ENCODE results near the gene LRIT3. TPM values are rescaled to one million over a fixed set of nuclear protein-coding genes. Genes with fewer than 3 reads are reported as not detected.

LRIT3 gene
- total and polyA plus RNA-seq, 2 of the 8 experiments (the other 6 are each of a cell fraction or from before 2014, with no cell fraction given), result 0.11 TPM; not detected in 1

DNA sequence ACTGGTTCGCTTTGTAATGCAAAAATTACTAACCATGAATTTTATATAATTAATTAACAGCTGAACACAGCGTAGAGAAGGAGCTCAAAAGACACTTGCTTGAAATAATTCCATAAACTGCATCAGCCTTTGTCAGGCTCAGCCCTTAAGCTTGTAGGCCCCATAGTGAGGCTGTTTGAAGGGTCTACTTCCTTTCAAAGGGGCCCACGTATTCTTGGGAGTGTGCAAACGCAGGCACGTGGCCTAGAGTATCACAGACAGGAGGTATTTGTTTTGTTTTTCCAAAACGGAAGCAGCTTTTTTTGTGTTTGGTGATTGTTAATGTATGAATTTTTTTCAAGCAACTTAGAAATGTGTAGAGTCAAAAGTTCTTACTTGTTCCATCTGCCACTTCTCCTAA, 39.2 kb downstream of the LRIT3 start:
- POLR2A ChIA-PET (ENCODE audit: partially characterized antibody), result no interaction called here
- WGBS, 2 experiments (ENCODE audit: extremely low coverage in 1 of 2, insufficient coverage in 1 of 2, insufficient read length in 1 of 2, insufficient replicate concordance in 2 of 2, low coverage in 1 of 2, low lambda C conversion rate in 2 of 2, missing lambda C conversion rate in 1 of 2), result 80% methylated on average over 6 of the region's 6 CpGs; no CpG with 5 or more reads in 1 of the 2 experiments
- no peak overlapping the region for H2AFZ ChIP-seq (ENCODE audit: low read length)
- no peak for TF ChIP-seq HDAC2 (IDR thresholded peaks at IDR 0.05; ENCODE audit: borderline replicate concordance in 1 of 2, low read depth in 2 of 2, low read length in 2 of 2)
- no peak for TF ChIP-seq CHD1 (IDR thresholded peaks at IDR 0.05; ENCODE audit: low read depth, low read length)
- TF ChIP-seq EP300 (IDR thresholded peaks at IDR 0.05; ENCODE audit: borderline replicate concordance in 1 of 2, low read depth in 2 of 2, low read length in 2 of 2), result no peak
- TF ChIP-seq CREB1 (IDR thresholded peaks at IDR 0.05), result no peak
- no peak for TF ChIP-seq FOSL1 (IDR thresholded peaks at IDR 0.05; ENCODE audit: insufficient read depth, low read depth, low read length)
- TF ChIP-seq TAF7 (optimal IDR thresholded peaks at IDR 0.05; ENCODE audit: borderline replicate concordance, low read depth, low read length), result no peak
- TF ChIP-seq POU5F1 (IDR thresholded peaks at IDR 0.05; ENCODE audit: low read depth, low read length), result no peak
- TF ChIP-seq, protein P1, sequence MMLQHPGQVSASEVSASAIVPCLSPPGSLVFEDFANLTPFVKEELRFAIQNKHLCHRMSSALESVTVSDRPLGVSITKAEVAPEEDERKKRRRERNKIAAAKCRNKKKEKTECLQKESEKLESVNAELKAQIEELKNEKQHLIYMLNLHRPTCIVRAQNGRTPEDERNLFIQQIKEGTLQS (IDR thresholded peaks at IDR 0.05; ENCODE audit: insufficient read depth, low read depth, low read length), result no peak
- no peak for TF ChIP-seq CTBP2 (IDR thresholded peaks at IDR 0.05; ENCODE audit: borderline replicate concordance, insufficient read depth, insufficient read length, low read length)
- no peak for TF ChIP-seq SP4 (IDR thresholded peaks at IDR 0.05; ENCODE audit: low read length)
- no peak for TF ChIP-seq SP2 (IDR thresholded peaks at IDR 0.05; ENCODE audit: low read length)
- TF ChIP-seq, protein P2, sequence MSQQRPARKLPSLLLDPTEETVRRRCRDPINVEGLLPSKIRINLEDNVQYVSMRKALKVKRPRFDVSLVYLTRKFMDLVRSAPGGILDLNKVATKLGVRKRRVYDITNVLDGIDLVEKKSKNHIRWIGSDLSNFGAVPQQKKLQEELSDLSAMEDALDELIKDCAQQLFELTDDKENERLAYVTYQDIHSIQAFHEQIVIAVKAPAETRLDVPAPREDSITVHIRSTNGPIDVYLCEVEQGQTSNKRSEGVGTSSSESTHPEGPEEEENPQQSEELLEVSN (IDR thresholded peaks at IDR 0.05), result no peak
- TF ChIP-seq TAF1 (IDR thresholded peaks at IDR 0.05; ENCODE audit: low read depth, low read length), result no peak

More for the DNA sequence above, 39.2 kb downstream of the LRIT3 start:
- no peak overlapping the region for H2BK120ac ChIP-seq (replicated peaks; ENCODE audit: low read depth, low read length)
- no peak overlapping the region for H4K5ac ChIP-seq (ENCODE audit: insufficient read length, low read depth, low read length)
- no peak overlapping the region for H2AK5ac ChIP-seq (ENCODE audit: low read depth, low read length)
- H4K8ac ChIP-seq (ENCODE audit: extremely low read depth, insufficient read depth, low read length), result no peak overlapping the region
- no peak overlapping the region for H4K91ac ChIP-seq (replicated peaks; ENCODE audit: insufficient read length, low read length)
- no peak overlapping the region for H2BK15ac ChIP-seq (ENCODE audit: low read length)
- no peaks in the 10 kb centered on the region for H3K9me3 ChIP-seq (ENCODE audit: insufficient read depth in 2 of 2, low read depth in 1 of 2, low read length in 1 of 2)
- H2BK5ac ChIP-seq (ENCODE audit: low read depth, low read length), result no peak overlapping the region
- H3K27me3 ChIP-seq (replicated peaks in 1 of 4; ENCODE audit: control insufficient read depth in 3 of 4, extremely low read depth in 1 of 4, insufficient read depth in 3 of 4, low read length in 3 of 4), result peaks cover 0 to 2% (median 0%) of the 10 kb centered on the region in 4 experiments; a peak in 1 of 7 replicates
- H3K79me1 ChIP-seq (ENCODE audit: low read depth, low read length), result no peaks in the 10 kb centered on the region
- H3K4me3 ChIP-seq (ENCODE audit: extremely low read depth in 1 of 4, insufficient read depth in 2 of 4, low read depth in 3 of 4, low read length in 4 of 4), result no peak overlapping the region
- no peaks in the 10 kb centered on the region for H3K23me2 ChIP-seq (ENCODE audit: low read depth, low read length)
- DNase-seq (ENCODE audit: low read depth in 1 of 2, low spot score in 2 of 2) (no peak), FAIRE-seq (no peak)
- no peak overlapping the region for H3K18ac ChIP-seq (ENCODE audit: extremely low read depth, low read length)
- no peak overlapping the region for H3K56ac ChIP-seq (replicated peaks; ENCODE audit: insufficient read length, low read depth, low read length)
- H2BK20ac ChIP-seq (ENCODE audit: low read length), result no peak overlapping the region
- no peak overlapping the region for H3K14ac ChIP-seq (ENCODE audit: insufficient read length)
- H3K4me1 ChIP-seq (replicated peaks in 1 of 4; ENCODE audit: control insufficient read depth in 3 of 4, insufficient read depth in 4 of 4, low read length in 3 of 4), result no peaks in the 10 kb centered on the region
- no peaks in the 10 kb centered on the region for H3K36me3 ChIP-seq (ENCODE audit: control insufficient read depth in 2 of 4, insufficient read depth in 4 of 4, low read length in 3 of 4)
- no peak overlapping the region for H3K27ac ChIP-seq (ENCODE audit: low read depth, low read length)
- no peak overlapping the region for H3K9ac ChIP-seq (replicated peaks in 1 of 4; ENCODE audit: extremely low read depth in 1 of 4, low read depth in 3 of 4, low read length in 3 of 4)
- no peaks in the 10 kb centered on the region for H4K20me1 ChIP-seq (replicated peaks in 1 of 2; ENCODE audit: control insufficient read depth in 1 of 2, insufficient read depth in 2 of 2, low read length in 2 of 2)
- no peak overlapping the region for H3K23ac ChIP-seq (ENCODE audit: insufficient read length)
- CTCF ChIA-PET (ENCODE audit: partially characterized antibody), result interaction anchor here (0.6 to 1.0 kb wide), 2 partner anchors 38 to 43 kb away, joined by 3 read pairs; no protein-coding TSS in a partner anchor
- no peaks in the 10 kb centered on the region for H3K79me2 ChIP-seq (ENCODE audit: control insufficient read depth in 1 of 2, insufficient read depth in 2 of 2, low read length in 2 of 2)
- no peak overlapping the region for H3K4me2 ChIP-seq (ENCODE audit: insufficient read depth in 1 of 2, low read depth in 2 of 2, low read length in 2 of 2)
- H2BK12ac ChIP-seq (ENCODE audit: low read depth, low read length), result no peak overlapping the region
- no peak overlapping the region for H3K4ac ChIP-seq (replicated peaks; ENCODE audit: insufficient read length, low read depth, low read length)

Measured in H1 (cell line).